HepG2 (cell line): ENCODE measurements around the gene DPH3.

Experiments
- BRCA1 ChIP-seq: sonication (generic); formaldehyde crosslinking; IDR thresholded peaks from 2 replicates; pipeline ENCODE4 v1.4.0; 2020; ENCODE audit warnings: missing genetic modification reagents
- EZH2 ChIP-seq: conservative IDR thresholded peaks from 2 replicates; pipeline ENCODE4 v1.6.1; 2012; ENCODE audit warnings: mild to moderate bottlenecking, low read depth, low read length, moderate library complexity
- FOXJ3 ChIP-seq: sonication (generic); formaldehyde crosslinking; IDR thresholded peaks from 2 replicates; pipeline ENCODE4 v1.4.0; 2020; ENCODE audit warnings: missing genetic modification reagents, mild to moderate bottlenecking, borderline replicate concordance
- GTF2F1 ChIP-seq: fragments of 150-350 bp; IDR thresholded peaks from 2 replicates; pipeline ENCODE4 v1.6.1; 2014; ENCODE audit warnings: low read length
- MXI1 ChIP-seq: IDR thresholded peaks from 3 replicates; pipeline ENCODE4 v1.6.1; 2012; ENCODE audit warnings: low read depth, low read length, inconsistent platforms, borderline replicate concordance
- TAF1 ChIP-seq: sonication (generic); formaldehyde crosslinking; IDR thresholded peaks from 2 replicates; pipeline ENCODE4 v1.4.0; 2020; ENCODE audit warnings: missing genetic modification reagents
- TF ChIP-seq, protein P1 (sequence below): sonication (generic); formaldehyde crosslinking; IDR thresholded peaks from 2 replicates; pipeline ENCODE4 v1.5.0; 2020; ENCODE audit warnings: mild to moderate bottlenecking, missing genetic modification reagents, moderate library complexity
- TF ChIP-seq, protein P2 (sequence below): sonication (generic); formaldehyde crosslinking; IDR thresholded peaks from 2 replicates; pipeline ENCODE4 v1.5.0; 2020; ENCODE audit warnings: mild to moderate bottlenecking, missing genetic modification reagents

DNA sequence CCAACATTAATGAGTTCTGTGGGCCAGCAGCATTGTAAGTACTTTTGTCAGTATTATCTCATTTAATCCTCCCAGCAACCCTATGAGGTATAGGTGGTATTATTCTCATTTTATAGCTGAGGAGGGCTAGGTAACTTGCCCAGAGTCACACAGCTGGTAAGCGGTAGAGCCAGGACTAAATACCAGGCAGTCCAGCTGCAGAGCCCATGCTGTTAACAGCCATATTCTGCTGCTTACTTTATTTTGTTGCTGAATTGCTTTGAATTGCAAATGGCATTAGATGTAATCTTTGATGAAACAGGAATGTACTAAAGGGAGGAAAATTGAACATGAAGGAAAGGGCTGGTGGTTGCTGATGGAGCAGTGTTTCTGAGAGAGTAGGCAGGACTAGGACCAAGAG lies 19.9 kb upstream of the DPH3 start:
- TF ChIP-seq MXI1: no peak
- no peak for TF ChIP-seq GTF2F1
- TF ChIP-seq, protein P1, sequence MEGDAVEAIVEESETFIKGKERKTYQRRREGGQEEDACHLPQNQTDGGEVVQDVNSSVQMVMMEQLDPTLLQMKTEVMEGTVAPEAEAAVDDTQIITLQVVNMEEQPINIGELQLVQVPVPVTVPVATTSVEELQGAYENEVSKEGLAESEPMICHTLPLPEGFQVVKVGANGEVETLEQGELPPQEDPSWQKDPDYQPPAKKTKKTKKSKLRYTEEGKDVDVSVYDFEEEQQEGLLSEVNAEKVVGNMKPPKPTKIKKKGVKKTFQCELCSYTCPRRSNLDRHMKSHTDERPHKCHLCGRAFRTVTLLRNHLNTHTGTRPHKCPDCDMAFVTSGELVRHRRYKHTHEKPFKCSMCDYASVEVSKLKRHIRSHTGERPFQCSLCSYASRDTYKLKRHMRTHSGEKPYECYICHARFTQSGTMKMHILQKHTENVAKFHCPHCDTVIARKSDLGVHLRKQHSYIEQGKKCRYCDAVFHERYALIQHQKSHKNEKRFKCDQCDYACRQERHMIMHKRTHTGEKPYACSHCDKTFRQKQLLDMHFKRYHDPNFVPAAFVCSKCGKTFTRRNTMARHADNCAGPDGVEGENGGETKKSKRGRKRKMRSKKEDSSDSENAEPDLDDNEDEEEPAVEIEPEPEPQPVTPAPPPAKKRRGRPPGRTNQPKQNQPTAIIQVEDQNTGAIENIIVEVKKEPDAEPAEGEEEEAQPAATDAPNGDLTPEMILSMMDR (CRISPR knock-in tag): no peak
- no peak for TF ChIP-seq BRCA1 (CRISPR knock-in tag)
- no peak for TF ChIP-seq EZH2
- no peak for TF ChIP-seq TAF1 (CRISPR knock-in tag)
- no peak for TF ChIP-seq FOXJ3
- TF ChIP-seq, protein P2, sequence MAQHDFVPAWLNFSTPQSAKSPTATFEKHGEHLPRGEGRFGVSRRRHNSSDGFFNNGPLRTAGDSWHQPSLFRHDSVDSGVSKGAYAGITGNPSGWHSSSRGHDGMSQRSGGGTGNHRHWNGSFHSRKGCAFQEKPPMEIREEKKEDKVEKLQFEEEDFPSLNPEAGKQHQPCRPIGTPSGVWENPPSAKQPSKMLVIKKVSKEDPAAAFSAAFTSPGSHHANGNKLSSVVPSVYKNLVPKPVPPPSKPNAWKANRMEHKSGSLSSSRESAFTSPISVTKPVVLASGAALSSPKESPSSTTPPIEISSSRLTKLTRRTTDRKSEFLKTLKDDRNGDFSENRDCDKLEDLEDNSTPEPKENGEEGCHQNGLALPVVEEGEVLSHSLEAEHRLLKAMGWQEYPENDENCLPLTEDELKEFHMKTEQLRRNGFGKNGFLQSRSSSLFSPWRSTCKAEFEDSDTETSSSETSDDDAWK (CRISPR knock-in tag): no peak
